Occipital lobe (tissue), 2 donors: ENCODE measurements around the gene RERE. TPM values are rescaled to one million over a fixed set of nuclear protein-coding genes. Genes with fewer than 3 reads are reported as not detected.
"Not testable (repeated sequence)": the region's sequence is repeated elsewhere in the genome, so short reads cannot be mapped to it uniquely, and the experiment has no call there.

Experiments
- DNase-seq: peaks from one replicate; lab custom pipeline; 2025; lab: John Stamatoyannopoulos, UW
- total RNA-seq: library from RNA; depleted of rRNA; stranded (reverse); fragments of >200 nt; gene quantifications from one replicate; pipeline ENCODE4 v1.2.3, GENCODE V29; 2014

RERE gene
- total RNA-seq, 1 donor from 2014 or later = 1,292 TPM

DNA sequence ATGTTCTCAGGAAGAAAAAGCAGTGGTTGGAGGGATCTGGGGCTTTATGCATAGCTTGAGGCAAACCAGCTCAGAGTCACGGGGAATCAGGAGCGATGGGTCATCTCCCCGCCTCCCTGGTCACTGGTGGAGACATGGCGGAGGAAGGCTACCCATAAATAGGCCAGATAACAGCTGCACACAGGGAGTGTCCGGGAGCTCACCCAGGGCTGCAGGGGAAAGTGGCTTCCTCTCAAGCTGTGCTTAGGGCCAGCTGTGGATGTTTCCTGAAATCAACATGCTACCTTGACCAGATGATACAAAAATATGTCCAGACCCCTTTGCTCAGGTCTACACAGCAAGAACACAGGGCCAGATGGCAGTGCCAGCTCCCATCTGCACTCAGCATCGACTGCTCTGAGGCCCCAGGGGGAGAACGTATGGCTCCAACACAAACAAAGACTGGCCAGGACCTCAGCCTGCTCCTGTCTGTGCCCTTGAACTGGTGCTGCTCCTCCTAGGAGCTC, 27.1 kb upstream of the RERE start:
- DNase-seq = no peak

DNA sequence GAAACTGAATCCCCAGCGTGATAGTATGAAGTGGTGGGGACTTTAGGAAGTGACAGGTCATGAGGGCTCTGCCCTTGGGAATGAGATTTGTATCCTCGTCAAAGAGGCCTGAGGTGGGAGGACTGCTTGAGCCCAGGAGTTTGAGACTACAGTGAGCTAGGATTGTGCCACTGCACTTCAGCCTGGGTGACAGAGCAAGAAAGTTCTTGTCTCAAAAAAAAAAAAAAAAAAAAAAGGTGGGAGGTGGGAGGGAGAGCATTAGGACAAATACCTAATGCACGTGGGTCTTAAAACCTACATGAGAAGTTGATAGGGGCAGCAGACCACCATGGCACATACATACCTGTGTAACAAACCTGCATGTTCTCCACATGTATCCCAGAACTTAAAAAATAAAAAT, 24.0 kb upstream of the RERE start:
- DNase-seq = no peak

DNA sequence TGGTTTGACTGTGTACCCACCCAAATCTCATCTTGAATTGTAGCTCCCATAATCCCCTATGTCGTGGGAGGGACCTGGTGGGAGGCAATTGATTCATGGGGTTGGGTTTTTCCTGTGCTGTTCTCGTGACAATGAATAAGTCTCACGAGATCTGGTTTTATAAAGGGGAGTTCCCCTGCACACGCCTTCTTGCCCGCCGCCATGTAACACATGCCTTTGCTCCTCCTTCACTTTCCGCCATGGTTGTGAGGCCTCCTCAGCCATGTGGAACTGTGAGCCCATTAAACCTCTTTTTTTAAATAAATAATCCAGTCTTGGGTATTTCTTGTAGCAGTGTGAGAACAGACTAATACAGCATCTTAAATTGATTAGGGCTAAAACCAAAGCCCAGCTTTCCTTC, 22.6 kb upstream of the RERE start:
- no peak for DNase-seq

DNA sequence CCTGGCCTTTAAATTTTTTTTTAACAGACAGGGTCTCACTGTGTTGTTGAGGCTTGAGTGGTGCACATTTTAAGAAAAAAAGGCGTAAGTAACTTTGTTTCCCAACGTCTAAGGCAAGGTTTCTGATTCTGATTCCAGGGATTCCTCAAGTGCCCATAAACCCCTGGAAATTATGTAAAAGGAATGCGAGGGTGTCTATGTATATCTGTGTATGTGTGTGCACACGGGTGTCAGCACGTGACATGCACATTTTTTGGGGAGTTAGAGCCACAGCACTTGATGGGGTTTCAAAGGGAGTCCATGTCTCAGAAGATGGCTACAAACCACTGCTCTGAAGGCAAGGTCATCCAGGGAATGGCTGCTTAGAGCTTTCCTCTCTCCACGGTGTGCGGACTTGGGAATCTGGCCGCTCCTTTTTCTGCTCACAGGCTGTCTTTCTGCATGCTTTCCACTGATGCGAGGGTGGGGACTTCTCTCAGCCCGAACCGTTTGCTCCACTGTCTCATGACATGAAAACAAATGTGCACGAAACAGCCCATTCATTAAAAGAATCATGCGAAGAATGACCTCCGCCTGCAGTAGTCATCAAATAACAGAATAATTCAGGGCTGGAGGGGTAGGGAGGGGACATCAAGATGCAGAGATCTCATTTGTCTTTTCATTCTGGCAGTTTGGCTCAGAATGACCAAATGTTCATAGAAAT, 18.7 kb upstream of the RERE start:
- DNase-seq = no peak

DNA sequence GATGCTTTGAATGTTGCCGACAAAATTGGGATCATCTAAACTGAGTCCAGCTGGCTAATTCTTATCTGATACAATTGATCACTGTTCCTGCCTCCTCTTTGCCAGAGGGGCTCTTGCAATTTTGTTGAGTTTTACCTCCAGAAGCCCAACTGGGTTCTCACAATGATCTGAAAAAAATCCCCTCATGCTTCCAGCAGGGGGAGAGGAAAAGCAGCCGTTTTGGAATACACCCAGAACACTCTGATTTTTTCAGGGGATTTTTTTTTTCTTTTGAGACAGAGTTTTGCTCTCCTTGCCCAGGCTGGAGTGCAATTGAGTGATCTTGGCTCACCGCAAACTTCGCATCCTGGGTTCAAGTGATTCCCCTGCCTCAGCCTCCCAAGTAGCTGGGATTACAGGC, 13.9 kb upstream of the RERE start:
- no peak for DNase-seq

DNA sequence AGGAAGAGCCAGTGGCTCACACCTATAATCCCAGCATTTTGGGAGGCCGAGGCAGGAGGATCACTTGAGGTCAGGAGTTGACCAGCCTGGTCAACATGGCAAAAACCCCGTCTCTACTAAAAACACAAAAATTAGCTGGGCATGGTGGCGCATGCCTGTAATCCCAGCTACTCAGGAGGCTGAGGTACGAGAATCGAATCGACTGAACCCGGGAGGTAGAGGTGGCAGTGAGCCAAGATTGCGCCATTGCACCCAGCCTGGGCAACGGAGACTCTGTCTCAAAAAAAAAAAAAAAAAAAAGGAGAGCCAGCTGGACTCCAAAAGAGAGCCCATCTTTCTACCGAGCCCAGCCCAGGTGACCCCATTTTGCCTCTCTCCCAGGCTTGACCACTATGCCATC, 13.3 kb upstream of the RERE start:
- DNase-seq = not testable (repeated sequence)

DNA sequence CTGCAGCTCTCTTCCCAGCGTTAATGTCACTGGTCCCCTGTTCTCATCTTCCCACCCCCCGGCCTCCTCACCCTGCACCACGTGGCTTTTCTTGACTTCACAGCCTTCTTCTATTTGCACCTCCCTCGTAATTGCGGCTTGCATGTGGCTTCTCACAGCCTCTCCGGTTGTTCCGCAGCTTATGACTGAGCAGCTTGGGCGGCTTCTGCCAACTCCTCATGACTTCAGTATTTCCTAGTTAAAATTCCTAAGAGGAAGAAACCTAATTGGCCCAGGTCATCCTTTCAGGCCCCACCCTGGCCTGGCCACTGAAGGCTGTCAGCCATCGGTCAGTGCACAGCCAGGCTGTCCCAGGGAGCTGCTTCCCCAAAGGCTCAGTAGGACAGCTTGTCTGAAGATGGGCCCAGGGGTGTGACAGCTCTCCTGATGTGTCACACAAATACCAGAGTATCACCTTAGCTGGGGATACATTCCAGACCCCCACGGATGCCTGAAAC, 8.6 kb upstream of the RERE start:
- no peak for DNase-seq

DNA sequence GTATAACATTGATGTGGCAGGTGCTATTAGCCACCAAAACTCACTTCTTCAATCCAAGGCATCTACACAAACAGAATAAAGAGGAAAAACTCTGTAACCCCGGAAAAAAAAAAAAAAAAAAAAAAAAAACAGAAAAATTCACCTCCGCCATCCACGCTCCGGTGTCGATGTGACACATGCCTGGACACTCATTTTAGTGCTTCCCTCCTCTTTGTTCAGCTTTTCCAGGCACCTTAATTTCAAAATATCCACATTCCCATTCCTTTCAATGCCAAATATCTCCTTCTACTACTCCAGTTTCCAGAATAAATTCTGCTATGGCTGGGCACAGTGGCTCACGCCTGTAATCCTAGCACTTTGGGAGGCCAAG, 5.8 kb upstream of the RERE start:
- DNase-seq = no peak

DNA sequence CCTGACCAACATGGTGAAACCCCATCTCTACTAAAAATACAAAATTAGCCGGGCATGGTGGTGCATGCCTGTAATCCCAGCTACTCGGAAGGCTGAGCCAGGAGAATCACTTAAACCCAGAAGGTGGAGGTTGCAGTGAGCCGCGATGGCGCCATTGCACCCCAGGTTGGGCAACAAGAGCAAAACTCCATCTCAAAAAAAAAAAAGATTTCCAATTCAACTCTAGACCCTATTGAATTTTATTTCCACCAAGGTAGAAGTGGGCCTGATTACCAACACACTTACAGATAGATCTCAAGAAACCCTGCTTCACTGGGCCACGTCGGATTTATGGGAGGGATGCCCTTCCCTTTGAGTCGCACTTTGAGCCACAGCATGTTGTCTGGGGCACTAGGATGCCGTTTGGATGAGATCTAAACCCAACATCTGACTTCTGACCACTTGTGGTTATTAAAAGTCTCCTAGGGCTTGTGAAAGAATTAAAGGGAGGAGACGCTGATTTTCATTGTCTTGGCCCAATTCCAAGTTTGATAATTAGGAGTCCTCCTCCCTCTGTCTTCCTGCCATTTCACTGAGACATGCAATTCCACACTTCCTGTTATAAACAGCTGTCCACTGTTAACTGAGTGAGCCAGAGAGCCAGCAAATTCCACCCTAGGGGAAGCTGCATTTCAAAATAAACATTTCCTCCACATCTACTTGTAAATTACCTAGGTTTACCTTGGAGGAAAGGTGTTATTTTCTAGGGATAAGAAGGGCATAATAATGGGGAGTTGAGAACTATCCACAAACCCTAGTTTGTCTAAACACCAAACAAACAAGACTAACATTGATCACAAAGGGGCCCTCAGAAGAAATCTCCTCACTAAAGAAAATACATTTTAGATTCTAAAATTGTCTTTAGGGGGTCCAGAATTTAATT, 5.2 kb upstream of the RERE start:
- no peak for DNase-seq

DNA sequence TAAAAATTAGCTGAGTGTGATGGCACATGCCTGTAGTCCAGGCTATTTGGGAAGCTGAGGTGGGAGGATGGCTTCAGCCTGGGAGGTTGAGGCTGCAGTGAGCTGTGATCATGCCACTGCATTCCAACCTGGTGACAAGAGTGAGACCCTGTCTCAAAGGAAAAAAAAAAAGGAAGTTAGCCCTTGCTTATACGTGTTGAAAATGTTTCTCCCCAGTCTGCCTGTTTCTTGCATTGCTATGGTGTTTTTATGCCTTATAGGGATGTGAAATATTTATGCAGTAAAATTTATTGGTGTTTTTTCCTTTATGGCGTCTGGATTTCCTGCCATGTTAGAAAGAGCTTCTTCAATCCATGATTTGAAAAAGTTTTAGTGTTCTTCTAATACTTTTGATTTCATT, 3.6 kb upstream of the RERE start:
- no peak for DNase-seq

DNA sequence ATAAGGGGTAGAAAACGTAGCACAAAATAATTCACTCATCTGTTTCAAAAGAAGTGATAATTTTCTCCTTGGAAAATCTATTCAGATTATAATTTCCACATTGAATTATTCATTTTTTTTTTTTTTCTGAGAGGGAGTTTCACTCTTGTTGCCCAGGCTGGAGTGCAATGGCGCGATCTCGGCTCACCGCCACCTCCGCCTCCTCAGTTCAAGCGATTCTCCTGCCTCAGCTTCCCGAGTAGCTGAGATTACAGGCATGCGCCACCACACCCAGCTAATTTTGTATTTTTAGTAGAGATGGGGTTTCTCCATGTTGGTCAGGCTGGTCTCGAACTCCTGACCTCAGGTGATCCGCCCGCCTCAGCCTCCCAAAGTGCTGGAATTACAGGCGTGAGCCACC, 1.3 kb upstream of the RERE start:
- not testable (repeated sequence) for DNase-seq

DNA sequence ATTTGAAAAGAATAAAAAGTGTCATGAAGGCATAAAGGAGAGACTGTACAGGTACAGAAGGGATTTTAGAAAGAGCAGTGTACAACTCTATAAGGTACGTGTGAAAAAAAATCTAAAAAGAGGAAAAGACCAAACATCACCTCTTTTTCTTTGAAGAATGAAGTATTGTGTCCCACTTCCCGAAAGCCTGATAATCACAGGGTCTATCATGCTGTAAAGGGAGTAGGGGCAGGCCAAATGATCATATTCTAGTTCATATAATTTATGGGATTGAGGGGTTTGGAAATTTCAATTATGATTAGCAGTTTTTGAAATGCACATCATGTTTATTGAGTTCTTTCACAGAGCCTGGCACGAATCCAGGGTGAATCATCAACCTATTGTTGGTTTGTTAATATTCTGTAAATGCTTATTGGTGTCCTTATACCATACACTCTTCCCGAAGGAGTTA, 910 bp upstream of the RERE start:
- DNase-seq = no peak

DNA sequence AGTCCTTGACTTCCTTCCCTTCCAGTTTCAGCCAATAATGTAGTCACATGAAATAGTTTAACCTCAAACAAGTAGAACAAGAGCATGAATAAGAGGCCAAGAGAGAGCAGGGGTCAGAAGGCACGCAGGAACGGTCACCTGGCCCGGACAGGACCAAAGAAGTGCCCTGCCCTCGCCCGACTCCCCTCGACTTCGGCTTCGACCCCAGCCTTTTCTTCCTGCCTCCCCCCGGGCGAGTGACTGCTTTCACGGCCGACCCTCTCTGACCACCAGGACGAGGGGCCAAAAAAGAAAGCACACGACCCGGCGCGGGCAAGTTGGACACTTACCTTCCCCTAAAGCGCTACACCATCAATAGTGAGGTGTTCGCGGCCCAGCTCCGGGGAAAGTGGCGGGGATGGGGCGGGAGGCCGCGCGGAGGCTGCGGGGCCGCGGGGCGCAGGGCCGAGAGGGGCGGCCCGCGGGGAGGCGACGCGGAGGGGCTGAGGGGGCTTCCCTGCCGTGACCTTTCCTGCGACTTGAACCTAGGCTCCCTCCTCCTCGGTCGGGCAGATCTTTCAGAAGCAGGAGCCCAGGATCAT, 519 bp downstream of the RERE start:
- no peak for DNase-seq

DNA sequence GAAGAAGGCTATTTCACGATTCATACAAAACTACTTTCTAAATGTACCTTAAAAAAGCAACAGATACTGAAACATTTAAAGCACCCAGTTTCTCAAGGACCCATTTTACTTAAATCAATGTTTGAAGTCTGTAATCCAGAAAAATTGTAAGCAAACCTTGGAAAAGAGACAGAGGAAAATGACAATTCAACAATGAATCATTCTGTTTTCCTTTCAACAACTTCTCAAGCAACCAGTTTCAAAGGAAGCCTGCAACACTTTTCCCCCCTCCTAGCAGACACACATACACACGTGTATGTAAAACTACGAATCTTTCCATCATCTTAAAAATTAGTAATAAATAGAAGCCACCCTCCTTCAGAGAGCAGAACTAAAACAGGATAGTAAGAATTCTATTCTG, 1.2 kb downstream of the RERE start:
- DNase-seq = no peak

DNA sequence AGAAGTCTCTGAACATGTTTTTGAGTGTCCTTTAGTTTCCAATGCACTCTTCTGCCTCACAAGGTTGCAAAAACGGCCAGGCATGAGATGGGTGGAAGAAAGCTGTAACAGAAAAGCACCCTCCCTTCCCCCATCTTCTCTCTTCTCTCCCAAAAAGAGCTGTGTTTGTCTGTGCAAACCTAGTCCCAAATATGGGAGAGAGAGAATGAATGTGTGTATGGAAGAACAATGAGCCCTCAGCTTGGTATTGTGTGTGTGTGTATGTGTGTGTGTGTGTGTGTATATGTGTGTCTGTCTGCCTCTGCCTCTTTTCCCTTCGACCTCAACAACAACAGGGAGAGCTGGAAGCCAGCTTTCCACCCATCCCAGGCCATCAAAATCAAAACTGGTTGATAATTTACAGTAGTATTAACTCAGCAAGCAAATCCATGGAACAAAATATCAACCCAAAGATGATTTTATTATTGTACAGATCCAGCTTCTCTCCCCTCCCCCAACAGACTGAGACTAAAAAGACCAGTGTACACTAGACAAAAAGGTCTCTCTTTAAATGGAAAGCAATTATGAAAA, 1.8 kb downstream of the RERE start:
- DNase-seq = peak; percentile 56

DNA sequence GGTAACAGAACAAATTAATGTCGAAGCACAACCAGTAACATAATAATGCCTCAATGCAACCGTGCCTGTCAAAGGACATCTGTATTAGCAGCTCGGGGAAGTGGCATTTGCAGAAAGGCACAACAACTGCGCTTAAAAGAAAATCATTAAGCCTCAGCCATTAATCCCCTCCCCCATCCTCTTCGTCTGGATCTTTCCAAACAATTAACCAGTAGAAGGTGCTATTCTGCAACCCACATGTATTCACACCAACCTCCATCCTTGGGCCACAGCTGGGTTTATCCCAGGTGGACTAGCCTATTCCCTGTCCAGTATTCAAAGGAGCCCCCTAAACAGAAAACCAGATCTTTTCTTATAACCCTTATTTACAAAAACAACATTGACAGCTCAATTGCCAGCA, 2.6 kb downstream of the RERE start:
- no peak for DNase-seq

DNA sequence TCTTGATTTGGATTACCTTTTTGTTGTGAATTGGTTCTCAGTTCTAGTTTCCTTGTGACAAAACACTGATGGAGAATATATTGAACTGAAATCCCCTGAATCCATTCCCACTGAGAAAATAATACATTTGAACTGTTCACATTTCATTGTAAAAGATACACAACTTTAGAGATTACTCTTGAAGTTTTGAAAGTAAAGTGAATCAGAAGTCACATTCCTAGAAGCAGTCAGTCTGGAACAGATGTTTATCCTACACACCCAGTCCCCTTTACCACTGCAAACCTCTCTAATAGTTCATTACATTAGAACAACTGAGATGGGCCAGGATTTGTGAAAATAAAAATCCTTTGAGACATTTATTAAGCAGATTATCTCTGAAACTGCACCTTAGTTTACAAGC, 3.4 kb downstream of the RERE start:
- no peak for DNase-seq

DNA sequence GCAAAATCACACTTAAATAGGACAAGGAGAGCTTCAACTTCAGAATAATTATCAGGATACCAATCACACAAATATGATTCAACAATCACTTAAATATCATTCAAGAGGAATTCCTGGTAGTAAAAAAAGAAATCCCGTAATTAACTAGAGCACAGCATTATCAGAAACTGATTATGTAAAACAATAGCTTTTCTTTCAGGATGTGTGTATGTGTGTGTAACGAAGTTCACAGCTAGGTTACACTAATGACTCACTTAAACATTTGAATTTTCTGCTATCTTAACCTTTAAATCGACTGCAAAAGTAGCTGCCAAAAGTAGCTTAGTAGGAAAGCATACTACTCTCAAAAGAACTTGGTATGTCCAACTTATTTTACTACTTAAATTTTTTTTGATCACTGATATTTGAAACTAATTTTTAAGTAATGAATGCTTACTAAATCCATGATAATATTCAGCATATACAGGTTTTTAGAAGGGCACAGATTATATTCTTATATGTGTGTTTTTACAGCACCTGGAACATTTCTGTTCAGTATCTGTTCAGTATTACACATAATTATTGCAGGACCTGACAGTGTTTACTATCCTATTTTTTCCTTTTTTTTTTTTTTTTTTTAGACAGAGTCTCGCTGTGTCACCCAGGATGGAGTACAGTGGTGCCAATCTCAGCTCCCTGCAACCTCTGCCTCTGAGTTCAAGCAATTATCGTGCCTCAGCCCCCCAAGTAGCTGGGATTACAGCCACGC, 4.2 kb downstream of the RERE start:
- no peak for DNase-seq

DNA sequence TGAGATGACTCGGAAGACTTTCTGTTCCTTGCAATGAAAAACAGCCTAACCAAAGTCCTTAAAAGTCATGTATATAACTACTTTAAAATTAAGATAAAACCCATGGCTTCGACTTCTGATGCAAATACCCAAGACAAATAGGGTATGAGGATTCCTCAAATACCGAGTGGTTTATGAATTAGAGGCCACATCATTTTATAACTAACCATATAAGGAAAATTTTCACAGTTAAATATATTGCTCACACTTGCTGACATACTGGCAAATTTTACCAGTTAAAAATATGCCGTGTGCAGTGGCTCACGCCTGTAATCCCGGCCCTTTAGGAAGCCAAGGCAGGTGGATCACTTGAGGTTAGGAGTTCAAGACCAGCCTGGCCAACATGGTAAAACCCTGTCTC, 5.4 kb downstream of the RERE start:
- DNase-seq = no peak

DNA sequence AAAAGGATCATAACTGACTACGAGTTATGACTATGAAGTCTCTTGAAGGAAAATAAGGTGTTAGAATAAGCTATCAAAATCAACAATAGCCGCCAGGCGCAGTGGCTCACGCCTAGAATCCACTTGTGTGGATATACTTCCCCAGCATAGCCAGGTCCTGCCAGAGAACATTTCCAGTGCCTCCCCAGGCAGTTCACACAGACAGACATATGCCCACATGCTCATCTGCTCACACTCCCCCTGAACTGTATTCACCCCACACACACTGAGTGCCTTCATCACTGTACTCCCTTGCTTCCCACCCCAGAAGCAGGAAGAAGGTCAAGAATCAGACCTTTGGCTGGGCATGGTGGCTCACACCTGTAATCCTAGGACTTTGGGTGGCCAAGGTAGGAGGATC, 6.5 kb downstream of the RERE start:
- DNase-seq = no peak

DNA sequence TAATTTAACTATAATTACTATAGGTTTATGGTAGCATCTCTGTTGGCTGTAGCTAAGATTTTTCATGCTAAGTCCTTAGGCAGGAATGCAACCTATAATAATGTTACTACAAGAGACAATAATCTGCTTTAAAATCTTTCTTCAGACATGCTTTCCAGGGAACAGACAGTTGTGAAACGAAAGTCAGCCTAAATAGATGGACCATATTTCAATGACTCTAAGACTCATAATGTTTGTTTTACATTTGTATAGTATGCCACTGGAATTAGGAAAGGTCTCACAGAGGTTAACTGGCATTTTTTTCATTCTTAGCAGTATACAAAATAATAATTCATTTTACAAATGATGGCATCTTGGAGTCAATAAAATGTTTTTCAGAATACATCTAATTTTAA, 8.1 kb downstream of the RERE start:
- DNase-seq = no peak
